Ishikawa (cell line): Measurements from ENCODE around the gene IGSF9.

Experiments used
- CEBPB ChIP-seq: IDR thresholded peaks from 2 replicates; pipeline ENCODE4 v1.6.1; 2012
- CREB1 ChIP-seq: IDR thresholded peaks from 2 replicates; pipeline ENCODE4 v1.6.1; 2012; ENCODE audit warnings: low read depth
- EGR1 ChIP-seq: IDR thresholded peaks from 2 replicates; pipeline ENCODE4 v1.6.1; 2012
- RAD21 ChIP-seq: IDR thresholded peaks from 2 replicates; pipeline ENCODE4 v1.6.1; 2012; ENCODE audit warnings: low read depth
- TAF1 ChIP-seq: IDR thresholded peaks from 2 replicates; pipeline ENCODE4 v1.6.1; 2012; ENCODE audit warnings: low read depth, mild to moderate bottlenecking
- TCF12 ChIP-seq: IDR thresholded peaks from 2 replicates; pipeline ENCODE4 v1.6.1; 2012; ENCODE audit warnings: low read depth
- YY1 ChIP-seq: IDR thresholded peaks from 2 replicates; pipeline ENCODE4 v1.6.1; 2012; ENCODE audit warnings: low read depth
- ZBTB7A ChIP-seq: IDR thresholded peaks from 2 replicates; pipeline ENCODE4 v1.6.1; 2012; ENCODE audit warnings: low read depth

GRCh38 chr1:159892944-159893343 is 52.5 kb downstream of the IGSF9 start:
- TF ChIP-seq CREB1 = no peak
- TF ChIP-seq ZBTB7A = no peak
- no peak for TF ChIP-seq TAF1
- no peak for TF ChIP-seq YY1
- TF ChIP-seq TCF12 = no peak
- no peak for TF ChIP-seq CEBPB
- TF ChIP-seq RAD21 = peak; percentile 21; the same call in 1 of the 2 replicates
- TF ChIP-seq EGR1 = no peak
